ENCODE results near the gene ABLIM2.

GRCh38 chr4:8168832-8169598 is 10.4 kb upstream of the ABLIM2 start:
- TF ChIP-seq, protein P1, sequence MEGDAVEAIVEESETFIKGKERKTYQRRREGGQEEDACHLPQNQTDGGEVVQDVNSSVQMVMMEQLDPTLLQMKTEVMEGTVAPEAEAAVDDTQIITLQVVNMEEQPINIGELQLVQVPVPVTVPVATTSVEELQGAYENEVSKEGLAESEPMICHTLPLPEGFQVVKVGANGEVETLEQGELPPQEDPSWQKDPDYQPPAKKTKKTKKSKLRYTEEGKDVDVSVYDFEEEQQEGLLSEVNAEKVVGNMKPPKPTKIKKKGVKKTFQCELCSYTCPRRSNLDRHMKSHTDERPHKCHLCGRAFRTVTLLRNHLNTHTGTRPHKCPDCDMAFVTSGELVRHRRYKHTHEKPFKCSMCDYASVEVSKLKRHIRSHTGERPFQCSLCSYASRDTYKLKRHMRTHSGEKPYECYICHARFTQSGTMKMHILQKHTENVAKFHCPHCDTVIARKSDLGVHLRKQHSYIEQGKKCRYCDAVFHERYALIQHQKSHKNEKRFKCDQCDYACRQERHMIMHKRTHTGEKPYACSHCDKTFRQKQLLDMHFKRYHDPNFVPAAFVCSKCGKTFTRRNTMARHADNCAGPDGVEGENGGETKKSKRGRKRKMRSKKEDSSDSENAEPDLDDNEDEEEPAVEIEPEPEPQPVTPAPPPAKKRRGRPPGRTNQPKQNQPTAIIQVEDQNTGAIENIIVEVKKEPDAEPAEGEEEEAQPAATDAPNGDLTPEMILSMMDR (IDR thresholded peaks at IDR 0.05), result no peak
- TF ChIP-seq POLR2A (IDR thresholded peaks at IDR 0.05), result no peak
